H1 (cell line): Measurements from ENCODE around the gene HADH. TPM values are rescaled to one million over a fixed set of nuclear protein-coding genes. Genes with fewer than 3 reads are reported as not detected.

Experiments
- EP300 ChIP-seq, 2 experiments: IDR thresholded peaks; 1 replicate in 1 of 2; 2 replicates in 1 of 2; pipeline ENCODE4 v1.6.1; 2011 to 2012; ENCODE audit warnings: low read depth in 2 of 2, low read length in 2 of 2, mild to moderate bottlenecking in 2 of 2, borderline replicate concordance in 1 of 2, inconsistent platforms in 1 of 2, moderate library complexity in 1 of 2
- polyA plus RNA-seq, 7 experiments: library from polyadenylated mRNA; depleted of rRNA in 3 of 7; stranded (reverse) in 5 of 7; unstranded in 2 of 7; fragments of >200 nt in 5 of 7; fragments of 200-250 nt in 2 of 7; gene quantifications; 1 replicate in 5 of 7; 2 replicates in 1 of 7; 4 replicates in 1 of 7; pipeline versions ENCODE4 v1.2.1 to v1.2.3, GENCODE V29; 2011 to 2013; ENCODE audit warnings: missing spikeins in 2 of 7, mixed read lengths in 2 of 7
- total RNA-seq: library from RNA; stranded (reverse); fragmentation: NEBNext Ultra II Directional; extraction: Animal tissue kit (Norgen Biotek cat#: 25700); gene quantifications from 2 replicates; pipeline ENCODE4 v1.2.1, GENCODE V29; 2021

Gene HADH
- total and polyA plus RNA-seq, 2 of the 8 experiments (the other 6 are each of a cell fraction or from before 2014, with no cell fraction given) = 47.5 to 54.4 TPM

DNA sequence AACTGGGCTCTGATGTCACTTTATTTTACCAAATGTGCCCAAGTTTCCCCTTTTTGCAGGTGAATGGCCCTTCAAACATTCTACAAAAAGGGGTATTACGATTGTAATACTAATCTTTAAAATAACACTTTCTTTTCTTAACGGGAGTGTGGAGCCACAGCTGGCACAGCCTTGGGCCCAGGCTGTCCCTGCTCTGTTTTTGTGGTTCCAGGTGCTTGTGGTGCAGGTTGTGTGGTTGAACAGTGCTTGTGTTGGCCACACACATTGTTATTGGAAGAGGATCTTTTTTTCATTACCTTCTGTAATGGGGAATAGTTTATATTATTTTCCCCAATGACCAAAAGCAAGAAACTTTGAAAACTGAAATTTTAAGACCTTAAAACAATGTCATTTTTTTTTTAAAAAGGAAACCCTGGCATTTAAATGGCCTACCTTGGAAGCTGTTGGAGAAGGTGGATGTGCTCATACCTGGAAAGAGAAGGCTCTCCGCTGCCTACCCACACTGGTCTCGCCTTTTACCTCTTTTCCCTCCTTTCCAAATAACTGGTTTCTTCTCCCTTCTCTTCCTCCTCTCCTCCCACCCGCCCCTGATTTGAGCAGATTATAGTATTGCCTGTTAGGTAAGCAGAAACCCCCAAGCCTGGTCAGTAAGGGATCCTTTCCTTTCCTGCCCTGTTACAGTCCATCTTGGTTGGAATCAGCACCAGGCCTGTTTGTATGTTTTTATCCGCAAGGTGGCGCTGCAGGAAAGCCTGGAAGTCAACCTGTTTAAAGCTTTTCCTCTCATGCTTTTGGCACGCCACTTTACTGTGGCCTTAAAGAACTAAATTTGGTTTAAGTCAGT lies 28.6 kb downstream of the HADH start (continued):
- TF ChIP-seq EP300 (IDR thresholded peaks at IDR 0.05; ENCODE audit: borderline replicate concordance in 1 of 2, low read depth in 2 of 2, low read length in 2 of 2) = no peak
